Measurements from ENCODE around the gene ADGRV1.
"Not testable (repeated sequence)": the region's sequence is repeated elsewhere in the genome, so short reads cannot be mapped to it uniquely, and the experiment has no call there.

Gene ADGRV1

GRCh38 chr5:90549729-90550275, 8.8 kb upstream of the ADGRV1 start:
- no peak for DNase-seq

- no peak for DNase-seq
Observed at GRCh38 chr5:90550963-90551362, 7.6 kb upstream of the ADGRV1 start.

- DNase-seq, result no peak
Observed at GRCh38 chr5:90551376-90551775, 7.2 kb upstream of the ADGRV1 start.

- no peak for DNase-seq
Observed at GRCh38 chr5:90553711-90554110, 4.9 kb upstream of the ADGRV1 start.

- DNase-seq, result no peak
Observed at GRCh38 chr5:90554358-90555006, 4.1 kb upstream of the ADGRV1 start.

GRCh38 chr5:90555666-90556065, 2.9 kb upstream of the ADGRV1 start:
- no peak for DNase-seq

- DNase-seq, result no peak
Observed at GRCh38 chr5:90557391-90557790, 1.2 kb upstream of the ADGRV1 start.

- DNase-seq, result no peak
Observed at GRCh38 chr5:90557871-90558270, 726 bp upstream of the ADGRV1 start.

GRCh38 chr5:90560771-90561170, 2.2 kb downstream of the ADGRV1 start:
- no peak for DNase-seq

- DNase-seq, result no peak
Observed at GRCh38 chr5:90561766-90562165, 3.2 kb downstream of the ADGRV1 start.

- no peak for DNase-seq
Observed at GRCh38 chr5:90562341-90562740, 3.7 kb downstream of the ADGRV1 start.

GRCh38 chr5:90563108-90563507, 4.5 kb downstream of the ADGRV1 start:
- DNase-seq, result no peak

GRCh38 chr5:90565491-90565890, 6.9 kb downstream of the ADGRV1 start:
- DNase-seq, result no peak

GRCh38 chr5:90569084-90569483, 10.5 kb downstream of the ADGRV1 start:
- no peak for DNase-seq

GRCh38 chr5:90570034-90570433, 11.4 kb downstream of the ADGRV1 start:
- DNase-seq, result no peak

GRCh38 chr5:90571147-90571773, 12.7 kb downstream of the ADGRV1 start:
- no peak for DNase-seq

- no peak for DNase-seq
Observed at GRCh38 chr5:90575712-90576111, 17.1 kb downstream of the ADGRV1 start.

GRCh38 chr5:90576566-90576965, 18.0 kb downstream of the ADGRV1 start:
- not testable (repeated sequence) for DNase-seq

- not testable (repeated sequence) for DNase-seq
Observed at GRCh38 chr5:90579905-90580304, 21.3 kb downstream of the ADGRV1 start.

- DNase-seq, result no peak
Observed at GRCh38 chr5:90581956-90582355, 23.4 kb downstream of the ADGRV1 start.

- DNase-seq, result no peak
Observed at GRCh38 chr5:90585337-90585986, 26.9 kb downstream of the ADGRV1 start.

- DNase-seq, result no peak
Observed at GRCh38 chr5:90586469-90586868, 27.9 kb downstream of the ADGRV1 start.

- DNase-seq, result no peak
Observed at GRCh38 chr5:90590170-90590569, 31.6 kb downstream of the ADGRV1 start.

- DNase-seq, result not testable (repeated sequence)
Observed at GRCh38 chr5:90593083-90593482, 34.5 kb downstream of the ADGRV1 start.

Measured in NCI-H2029 (cell line).